Measurements from ENCODE around the gene RNF14. TPM values are rescaled to one million over a fixed set of nuclear protein-coding genes. Genes with fewer than 3 reads are reported as not detected.

The RNF14 gene
- total and polyA plus RNA-seq, 2 of the 8 experiments (the other 6 are each of a cell fraction or from before 2014, with no cell fraction given): 4.7 to 20.2 TPM

DNA sequence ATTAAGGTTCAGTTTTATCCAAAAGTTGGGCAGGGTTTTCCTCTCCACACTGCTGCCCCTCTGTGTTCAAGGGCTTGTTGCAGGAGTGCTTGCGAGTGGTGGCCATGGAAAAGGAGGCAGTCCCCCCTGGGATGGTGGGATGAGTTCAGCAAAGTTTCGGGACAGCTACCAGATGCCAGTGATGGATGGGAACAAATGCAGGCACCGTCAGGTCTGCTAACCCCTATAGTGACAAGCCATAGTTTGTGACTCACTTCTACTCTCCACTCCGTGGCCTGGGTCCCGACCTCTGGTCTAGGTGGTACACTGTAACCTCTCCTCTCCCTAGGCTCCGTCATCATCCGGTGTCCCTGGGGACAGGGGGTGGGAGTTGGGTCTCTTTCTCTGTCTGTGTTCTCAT is 3.8 kb upstream of the RNF14 start:
- Histone ChIP-seq H2BK20ac (ENCODE audit: low read length) (no peak overlapping the region), H3K9me3 (ENCODE audit: insufficient read depth in 2 of 2, low read depth in 1 of 2, low read length in 1 of 2) (no peaks in the 10 kb centered on the region), H3K4me1 (replicated peaks in 1 of 4; ENCODE audit: control insufficient read depth in 3 of 4, insufficient read depth in 4 of 4, low read length in 3 of 4) (peaks cover 4 to 10% (median 5%) of the 10 kb centered on the region in 4 experiments; a peak in 6 of 7 replicates), H2BK12ac (ENCODE audit: low read depth, low read length) (no peak overlapping the region), H3K4me3 (ENCODE audit: extremely low read depth in 1 of 4, insufficient read depth in 2 of 4, low read depth in 3 of 4, low read length in 4 of 4) (no peak overlapping the region), H4K5ac (ENCODE audit: insufficient read length, low read depth, low read length) (no peak overlapping the region), H2BK15ac (ENCODE audit: low read length) (no peak overlapping the region), H2BK120ac (replicated peaks; ENCODE audit: low read depth, low read length) (no peak overlapping the region), H3K14ac (ENCODE audit: insufficient read length) (no peak overlapping the region), H2AFZ (ENCODE audit: low read length) (no peak overlapping the region), H4K8ac (ENCODE audit: extremely low read depth, insufficient read depth, low read length) (no peak overlapping the region), H4K91ac (replicated peaks; ENCODE audit: insufficient read length, low read length) (no peak overlapping the region), H3K79me1 (ENCODE audit: low read depth, low read length) (no peaks in the 10 kb centered on the region), H3K36me3 (ENCODE audit: control insufficient read depth in 2 of 4, insufficient read depth in 4 of 4, low read length in 3 of 4) (no peaks in the 10 kb centered on the region), H3K18ac (ENCODE audit: extremely low read depth, low read length) (no peak overlapping the region), H3K23ac (ENCODE audit: insufficient read length) (no peak overlapping the region), H3K79me2 (ENCODE audit: control insufficient read depth in 1 of 2, insufficient read depth in 2 of 2, low read length in 2 of 2) (no peaks in the 10 kb centered on the region), H4K20me1 (replicated peaks in 1 of 2; ENCODE audit: control insufficient read depth in 1 of 2, insufficient read depth in 2 of 2, low read length in 2 of 2) (no peaks in the 10 kb centered on the region), H3K4me2 (ENCODE audit: insufficient read depth in 1 of 2, low read depth in 2 of 2, low read length in 2 of 2) (no peak overlapping the region), H3K27me3 (replicated peaks in 1 of 4; ENCODE audit: control insufficient read depth in 3 of 4, extremely low read depth in 1 of 4, insufficient read depth in 3 of 4, low read length in 3 of 4) (no peaks in the 10 kb centered on the region), H3K4ac (replicated peaks; ENCODE audit: insufficient read length, low read depth, low read length) (no peak overlapping the region), H2AK5ac (ENCODE audit: low read depth, low read length) (no peak overlapping the region), H2BK5ac (ENCODE audit: low read depth, low read length) (no peak overlapping the region), H3K56ac (replicated peaks; ENCODE audit: insufficient read length, low read depth, low read length) (no peak overlapping the region), H3K9ac (replicated peaks in 1 of 4; ENCODE audit: extremely low read depth in 1 of 4, low read depth in 3 of 4, low read length in 3 of 4) (no peak overlapping the region), H3K23me2 (ENCODE audit: low read depth, low read length) (peaks cover 6% of the 10 kb centered on the region), H3K27ac (ENCODE audit: low read depth, low read length) (no peak overlapping the region)
- DNase-seq (ENCODE audit: low read depth in 1 of 2, low spot score in 2 of 2): peak in 1 of 2 experiments; percentile 40
- ChIA-PET CTCF (ENCODE audit: partially characterized antibody) (interaction anchor here (0.7 to 1.9 kb wide), 6 partner anchors 10 to 282 kb away, joined by 3 to 7 read pairs (median 4); no protein-coding TSS in a partner anchor), POLR2A (ENCODE audit: partially characterized antibody) (interaction anchor here (0.7 kb wide), 1 partner anchor 42 kb away, joined by 3 read pairs; the partner anchor contains the start of gene DELE1)
- FAIRE-seq: no peak
- 70% methylated on average over 7 of the region's 7 CpGs; no CpG with 5 or more reads in 1 of the 2 experiments for WGBS, 2 experiments (ENCODE audit: extremely low coverage in 1 of 2, insufficient coverage in 1 of 2, insufficient read length in 1 of 2, insufficient replicate concordance in 2 of 2, low coverage in 1 of 2, low lambda C conversion rate in 2 of 2, missing lambda C conversion rate in 1 of 2)
- TF ChIP-seq BACH1 (IDR thresholded peaks at IDR 0.05; ENCODE audit: low read length) (no peak), TBP (IDR thresholded peaks at IDR 0.05; ENCODE audit: low read depth, low read length) (no peak), CBX8 (IDR thresholded peaks at IDR 0.05; ENCODE audit: borderline replicate concordance, low read depth, low read length) (no peak), SAP30 (IDR thresholded peaks at IDR 0.05; ENCODE audit: insufficient read depth, insufficient replicate concordance, low read length) (no peak), EGR1 (IDR thresholded peaks at IDR 0.05; ENCODE audit: borderline replicate concordance, low read depth, low read length) (no peak), RAD21 (IDR thresholded peaks at IDR 0.05 in 1 of 2, conservative IDR thresholded peaks at IDR 0.05 in 1 of 2; ENCODE audit: low read depth in 2 of 2, low read length in 2 of 2) (no peak), SUZ12 (IDR thresholded peaks at IDR 0.05; ENCODE audit: low read length) (no peak), HDAC2 (IDR thresholded peaks at IDR 0.05; ENCODE audit: borderline replicate concordance in 1 of 2, low read depth in 2 of 2, low read length in 2 of 2) (no peak), RBBP5 (IDR thresholded peaks at IDR 0.05; ENCODE audit: borderline replicate concordance, low read depth, low read length) (no peak), TAF7 (optimal IDR thresholded peaks at IDR 0.05; ENCODE audit: borderline replicate concordance, low read depth, low read length) (no peak), MAFK (IDR thresholded peaks at IDR 0.05; ENCODE audit: low read depth, low read length) (no peak), RFX5 (IDR thresholded peaks at IDR 0.05; ENCODE audit: borderline replicate concordance, low read depth, low read length) (no peak), CREB1 (IDR thresholded peaks at IDR 0.05) (no peak), KDM5A (IDR thresholded peaks at IDR 0.05; ENCODE audit: low read length) (no peak)

Data from H1 (cell line).